Aorta (tissue), 5 donors: Measurements from ENCODE around the gene TDRD10. TPM values are rescaled to one million over a fixed set of nuclear protein-coding genes. Genes with fewer than 3 reads are reported as not detected.

Source experiments
- ATAC-seq: fragments of 200-7000 bp; cut with Tn5 transposase; one replicate; pipeline ENCODE4 v1.9.1; 2022; ENCODE audit warnings: moderate library complexity; ENCODE audit not compliant: low FRiP score
- DNase-seq, 2 donors: peaks; one replicate each; pipeline ENCODE4 v3.0.0-alpha.2; 2020
- H3K27ac ChIP-seq, 2 donors: one replicate each; pipeline ENCODE4 v1.5.1; 2013; ENCODE audit warnings: low read length in 2 of 2, mild to moderate bottlenecking in 2 of 2, moderate library complexity in 2 of 2, control low read depth in 1 of 2, inconsistent platforms in 1 of 2, low read depth in 1 of 2
- H3K27me3 ChIP-seq, 2 donors: one replicate each; pipeline ENCODE4 v1.6.1; 2013; ENCODE audit warnings: control low read depth in 1 of 2, low read length in 1 of 2, mild to moderate bottlenecking in 1 of 2, moderate library complexity in 1 of 2; ENCODE audit not compliant: insufficient read depth in 2 of 2, control insufficient read depth in 1 of 2
- H3K36me3 ChIP-seq, 2 donors: one replicate each; pipeline ENCODE4 v1.6.1; 2013; ENCODE audit warnings: control low read depth in 1 of 2, low read length in 1 of 2, mild to moderate bottlenecking in 1 of 2; ENCODE audit not compliant: insufficient read depth in 2 of 2, control insufficient read depth in 1 of 2
- H3K4me1 ChIP-seq, 2 donors: one replicate each; pipeline ENCODE4 v1.6.1; 2013; ENCODE audit warnings: low read length in 2 of 2, control low read depth in 1 of 2, mild to moderate bottlenecking in 1 of 2, moderate library complexity in 1 of 2; ENCODE audit not compliant: insufficient read depth in 2 of 2, control insufficient read depth in 1 of 2
- H3K4me3 ChIP-seq, 2 donors: one replicate each; pipeline ENCODE4 v1.5.1; 2013; ENCODE audit warnings: low read length in 2 of 2, control low read depth in 1 of 2, mild to moderate bottlenecking in 1 of 2
- H3K9me3 ChIP-seq: one replicate; pipeline ENCODE4 v1.6.1; 2013; ENCODE audit warnings: mild to moderate bottlenecking, low read length; ENCODE audit not compliant: control insufficient read depth
- WGBS, 2 donors: extraction: QIAGEN DNeasy Blood & Tissue Kit; methylation state at CpG; one replicate each; pipeline ENCODE4 v1.1.7; 2013; 5-methylcytosine and 5-hydroxymethylcytosine counted together
- intact Hi-C, 2 donors: fragments of 100-400 bp; cut with DNase I; formaldehyde crosslinking; loops; one replicate each; pipeline versions ENCODE4 v1.14.2 to v1.15.0; 2022
- polyA plus RNA-seq, 2 donors: library from polyadenylated mRNA; stranded (reverse); fragments of 200-250 nt; gene quantifications; one replicate each; pipeline ENCODE4 v1.2.3, GENCODE V29; 2013
- total RNA-seq, 2 donors: library from RNA; stranded (reverse); fragmentation: NEBNext Ultra II Directional; extraction: Animal tissue kit (Norgen Biotek cat#: 25700); gene quantifications; one replicate each; pipeline ENCODE4 v1.2.1, GENCODE V29; 2021
- donor health status: healthy with polysubstance abuse.
- donor health status: Bipolar disorder and iron deficiency.
- donor health status: DM: no; HTN: no; CAD: no.
- donor health status: DM: no; HTN: no; CAD: no.
- donor health status: DM: yes; HTN: yes; CAD: no.

TDRD10 gene
- total and polyA plus RNA-seq, 4 donors: 1.1 to 16.5 (median 3.2) TPM

DNA sequence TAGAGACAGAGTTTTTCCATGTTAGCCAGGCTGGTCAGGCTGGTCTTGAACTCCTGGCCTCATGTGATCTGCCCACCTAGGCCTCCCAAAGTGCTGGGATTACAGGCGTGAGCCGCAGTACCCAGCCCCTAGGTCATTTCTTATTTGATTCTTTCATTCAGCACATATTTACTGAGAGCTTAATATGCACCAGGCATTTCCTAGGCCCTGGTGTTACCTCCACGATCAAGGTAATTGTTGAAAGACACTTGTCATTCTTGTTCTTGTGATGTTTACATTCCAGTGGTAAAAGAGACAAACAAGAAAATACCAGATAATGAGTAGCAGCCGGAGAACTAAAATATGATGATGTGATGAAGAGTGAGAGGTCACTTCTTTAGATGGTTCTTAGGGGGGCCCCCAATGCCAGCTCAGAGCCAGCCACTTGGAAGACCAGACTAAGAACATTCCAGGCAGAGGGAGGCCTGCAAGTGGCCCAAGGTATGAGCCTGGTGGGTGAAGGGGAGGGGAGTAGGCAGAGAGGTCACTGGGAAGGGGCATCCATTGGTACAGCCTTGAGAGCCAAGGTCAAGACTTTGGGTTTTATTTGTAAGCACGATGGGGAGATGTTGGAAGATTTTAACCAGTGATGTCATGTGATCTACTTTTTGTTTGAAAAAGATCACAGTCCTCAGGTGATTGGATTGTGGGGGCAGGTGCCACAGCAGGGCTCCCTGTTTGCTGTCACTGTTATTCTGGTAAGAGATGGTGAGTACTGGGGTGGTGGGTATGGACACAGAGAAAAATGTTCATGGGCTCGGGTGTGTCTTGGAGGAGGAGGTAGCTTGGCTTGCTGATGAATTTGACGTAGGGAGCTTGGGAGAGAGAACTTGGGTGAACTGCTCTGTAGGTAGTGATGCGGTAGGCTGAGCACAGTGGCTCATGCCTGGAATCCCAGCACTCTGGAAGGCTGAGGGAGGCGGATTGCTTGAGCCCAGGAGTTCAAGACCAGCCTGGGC lies 37.8 kb downstream of the TDRD10 start:
- no peak for DNase-seq
- intact Hi-C loops: no loop called here
- no peak for ATAC-seq
- WGBS, 2 donors: 81 to 82% methylated on average over 9 of the region's 9 CpGs
- Histone ChIP-seq H3K27ac (no peak overlapping the region), H3K27me3 (no peaks in the 10 kb centered on the region), H3K9me3 (peaks cover 2% of the 10 kb centered on the region), H3K4me1 (no peaks in the 10 kb centered on the region), H3K4me3 (no peak overlapping the region), H3K36me3 (no peaks in the 10 kb centered on the region)

DNA sequence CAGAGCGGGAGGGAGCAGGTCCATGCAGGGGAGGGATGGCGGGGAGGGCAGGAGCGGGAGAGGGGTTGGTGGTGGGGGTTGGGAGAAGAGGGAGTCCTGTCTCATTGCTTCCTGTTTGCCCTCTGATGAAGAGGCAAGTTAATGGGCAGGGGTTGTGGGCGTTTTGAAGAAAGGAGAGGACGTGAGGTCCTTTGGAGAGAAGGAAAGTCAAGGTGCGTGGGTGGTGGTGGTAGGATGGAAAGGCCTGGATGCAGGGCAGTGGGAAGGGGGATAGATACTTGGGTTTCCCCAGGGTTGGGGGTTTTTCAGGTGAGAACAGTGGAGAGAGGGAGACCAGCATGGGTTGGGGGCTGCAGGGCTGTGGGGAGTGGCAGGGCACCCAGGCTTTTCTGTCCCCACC lies 39.2 kb downstream of the TDRD10 start:
- intact Hi-C loops: no loop called here
- Histone ChIP-seq H3K4me1 (no peaks in the 10 kb centered on the region), H3K4me3 (no peak overlapping the region), H3K36me3 (no peaks in the 10 kb centered on the region), H3K27me3 (no peaks in the 10 kb centered on the region), H3K9me3 (no peaks in the 10 kb centered on the region), H3K27ac (no peak overlapping the region)
- 35 to 40% methylated on average over 6 of the region's 6 CpGs for WGBS, 2 donors
- ATAC-seq (no peak), DNase-seq (no peak)

DNA sequence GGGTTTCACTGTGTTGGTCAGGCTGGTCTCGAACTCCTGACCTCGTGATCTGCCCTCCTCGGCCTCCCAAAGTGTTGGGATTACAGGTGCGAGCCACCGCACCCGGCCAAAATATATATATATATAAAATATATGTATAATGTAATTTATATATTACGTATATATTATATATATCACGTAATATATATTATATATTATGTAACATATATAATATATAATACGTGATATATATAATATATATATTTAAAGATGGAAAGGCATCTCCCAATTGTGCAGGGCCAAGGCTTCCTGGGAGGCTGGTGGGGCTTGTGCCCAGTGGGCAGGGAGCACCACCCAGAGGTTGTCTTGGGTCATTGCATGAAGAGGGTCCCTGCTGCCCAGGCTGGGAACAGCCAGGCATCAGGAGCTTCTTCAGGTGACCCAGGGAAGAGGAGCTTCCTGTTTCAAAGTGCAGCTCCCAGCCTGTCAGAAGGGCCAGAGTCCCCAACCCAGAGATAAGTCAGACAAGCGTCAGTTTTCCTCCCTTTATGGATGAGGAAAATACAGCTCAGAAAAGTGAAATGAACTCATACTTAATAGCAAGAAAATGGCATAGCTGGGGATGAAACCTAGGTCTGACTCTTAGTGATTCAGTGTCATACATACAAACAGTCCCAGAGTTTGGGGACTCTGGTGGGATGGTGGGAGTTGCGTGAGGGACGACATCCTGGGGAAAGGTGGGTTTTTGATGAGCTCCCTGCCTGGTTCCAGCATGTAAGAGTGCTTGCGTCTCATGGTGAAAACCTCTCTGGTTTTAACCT lies 44.4 kb downstream of the TDRD10 start:
- DNase-seq (peak in 1 of 2 donors; percentile 66), ATAC-seq (no peak)
- 84 to 87% methylated on average over 13 of the region's 13 CpGs for WGBS, 2 donors
- H3K4me1 ChIP-seq: no peaks in the 10 kb centered on the region
- peaks cover 0 to 8% of the 10 kb centered on the region in 2 donors for H3K36me3 ChIP-seq
- no peaks in the 10 kb centered on the region for H3K27me3 ChIP-seq
- no peaks in the 10 kb centered on the region for H3K9me3 ChIP-seq
- no peak overlapping the region for H3K4me3 ChIP-seq
- intact Hi-C loops: loop anchor here in 1 of 2 donors (5.0 kb wide), 2 partner anchors 64 to 139 kb away; partner anchors contain the start of gene IL6R
- no peak overlapping the region for H3K27ac ChIP-seq

DNA sequence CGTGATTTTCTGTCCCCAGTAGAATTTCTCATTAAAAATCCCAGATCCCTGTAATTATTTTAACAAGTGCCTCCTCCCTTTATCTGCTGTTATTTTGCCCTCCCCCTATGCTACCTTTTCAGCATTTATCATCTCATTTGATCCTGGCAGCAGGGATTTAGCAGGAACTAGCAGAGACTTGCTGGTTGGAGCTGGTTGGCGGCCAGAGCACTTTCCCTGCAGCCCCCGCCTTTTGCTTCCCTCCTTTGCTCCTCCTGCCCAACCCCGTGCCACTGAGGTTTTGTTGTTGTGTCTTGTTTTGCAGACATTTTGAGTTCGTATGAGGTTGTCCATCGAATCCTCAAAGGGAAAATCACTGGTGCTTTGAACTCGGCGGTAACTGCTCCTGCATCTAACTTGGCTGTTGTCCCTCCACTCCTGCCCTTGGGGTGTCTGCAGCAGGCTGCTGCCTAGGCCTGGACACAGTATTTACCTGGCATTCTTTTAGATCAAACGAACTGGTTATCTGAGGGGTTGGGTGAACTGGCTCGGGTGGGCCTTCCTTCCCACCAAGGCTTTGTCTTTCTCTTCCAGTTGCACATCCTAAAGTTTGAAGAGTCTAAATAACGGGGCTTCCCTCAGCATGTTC lies 45.2 kb downstream of the TDRD10 start:
- H3K27ac ChIP-seq: no peak overlapping the region
- H3K4me3 ChIP-seq: no peak overlapping the region
- no peaks in the 10 kb centered on the region for H3K27me3 ChIP-seq
- ATAC-seq (no peak), DNase-seq (no peak)
- H3K36me3 ChIP-seq: peaks cover 4 to 15% of the 10 kb centered on the region in 2 donors
- H3K9me3 ChIP-seq: no peaks in the 10 kb centered on the region
- intact Hi-C loops: loop anchor here in 1 of 2 donors (5.0 kb wide), 2 partner anchors 65 to 140 kb away; partner anchors contain the start of gene IL6R
- H3K4me1 ChIP-seq: no peaks in the 10 kb centered on the region
- WGBS, 2 donors: 76 to 77% methylated on average over 11 of the region's 11 CpGs

DNA sequence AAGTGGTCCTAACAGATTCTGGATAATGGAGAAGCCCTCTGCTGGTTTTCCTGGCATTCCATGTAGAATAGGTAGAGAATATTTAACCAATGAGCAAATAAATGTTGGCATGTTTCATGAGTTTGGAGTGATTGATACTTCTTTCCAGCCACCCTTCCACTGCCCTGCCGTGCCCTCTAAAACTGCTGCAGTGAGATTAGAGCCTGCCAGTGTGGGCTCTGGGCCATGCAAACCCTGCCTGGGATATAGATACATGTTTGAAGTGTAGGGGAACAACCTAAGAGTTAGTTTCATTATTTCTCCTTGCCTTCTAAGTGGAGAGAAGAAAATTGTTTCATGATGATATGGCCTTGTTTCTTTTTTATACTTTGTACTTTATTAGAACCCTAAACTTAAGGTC lies 46.0 kb downstream of the TDRD10 start:
- ATAC-seq (no peak), DNase-seq (no peak)
- intact Hi-C loops: loop anchor here in 1 of 2 donors (5.0 kb wide), 2 partner anchors 66 to 141 kb away; partner anchors contain the start of gene IL6R
- H3K4me3 ChIP-seq: no peak overlapping the region
- WGBS, 2 donors: 0 to 3% methylated on average over 1 of the region's 1 CpG
- peaks cover 4 to 18% of the 10 kb centered on the region in 2 donors for H3K36me3 ChIP-seq
- H3K4me1 ChIP-seq: no peaks in the 10 kb centered on the region
- no peaks in the 10 kb centered on the region for H3K9me3 ChIP-seq
- H3K27ac ChIP-seq: no peak overlapping the region
- no peaks in the 10 kb centered on the region for H3K27me3 ChIP-seq

DNA sequence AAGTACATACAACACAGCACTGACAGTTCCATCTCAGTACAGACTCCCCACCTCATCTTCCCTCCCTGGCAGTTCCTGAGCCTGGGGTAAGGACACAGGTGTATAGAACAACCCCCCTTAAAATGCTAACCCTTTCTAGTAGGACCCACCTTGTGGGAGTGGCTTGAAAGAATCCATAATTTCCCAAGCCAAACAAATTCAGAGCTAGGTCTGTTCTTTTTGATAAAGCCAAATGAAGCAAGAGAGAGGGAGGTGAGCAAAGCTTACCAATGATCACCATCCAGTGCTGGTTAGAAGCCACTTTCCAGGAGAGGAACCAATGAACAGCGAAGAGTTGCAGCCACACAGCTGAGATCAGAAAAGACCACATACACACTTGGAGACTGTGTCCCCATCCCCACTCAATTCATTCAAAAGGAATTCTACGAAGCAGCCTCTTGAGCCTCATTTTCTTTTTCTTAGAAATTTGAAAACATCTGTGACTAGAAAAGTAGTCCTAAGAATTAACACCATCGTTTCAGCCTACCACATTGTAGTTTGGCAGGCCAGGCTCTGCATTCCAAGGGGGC lies 47.3 kb downstream of the TDRD10 start:
- H3K4me1 ChIP-seq: no peaks in the 10 kb centered on the region
- H3K27ac ChIP-seq: no peak overlapping the region
- no peaks in the 10 kb centered on the region for H3K9me3 ChIP-seq
- WGBS, 2 donors: 73% methylated on average over 3 of the region's 3 CpGs
- peaks cover 4 to 22% of the 10 kb centered on the region in 2 donors for H3K36me3 ChIP-seq
- intact Hi-C loops: loop anchor here in 1 of 2 donors (5.0 kb wide), 2 partner anchors 67 to 142 kb away; partner anchors contain the start of gene IL6R
- ATAC-seq (no peak), DNase-seq (no peak)
- H3K27me3 ChIP-seq: no peaks in the 10 kb centered on the region
- no peak overlapping the region for H3K4me3 ChIP-seq

DNA sequence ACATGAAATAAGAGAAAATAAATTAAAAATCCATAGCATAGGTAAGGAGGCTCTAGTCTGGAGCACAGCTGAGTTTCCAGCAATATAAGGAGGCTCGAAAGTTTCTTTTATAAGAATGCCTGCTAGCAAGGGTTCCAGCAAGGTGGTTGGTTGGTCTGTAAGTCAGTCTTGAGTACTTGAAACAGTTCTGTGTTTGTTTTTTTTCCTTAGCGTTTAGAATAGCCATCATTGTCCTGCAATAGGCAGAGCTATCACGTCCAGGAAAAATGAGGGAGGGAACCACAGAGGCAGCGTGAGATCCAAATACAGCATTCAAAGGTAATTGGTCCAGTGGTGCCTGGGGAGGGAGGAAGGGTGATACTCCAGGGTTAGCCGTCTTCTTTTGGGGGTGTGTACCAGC lies 48.1 kb downstream of the TDRD10 start:
- ATAC-seq (no peak), DNase-seq (no peak)
- intact Hi-C loops: no loop called here
- Histone ChIP-seq H3K27me3 (no peaks in the 10 kb centered on the region), H3K9me3 (no peaks in the 10 kb centered on the region), H3K27ac (no peak overlapping the region), H3K4me3 (no peak overlapping the region), H3K4me1 (no peaks in the 10 kb centered on the region), H3K36me3 (peaks cover 9 to 25% of the 10 kb centered on the region in 2 donors)
- 45 to 50% methylated on average over 5 of the region's 5 CpGs for WGBS, 2 donors

DNA sequence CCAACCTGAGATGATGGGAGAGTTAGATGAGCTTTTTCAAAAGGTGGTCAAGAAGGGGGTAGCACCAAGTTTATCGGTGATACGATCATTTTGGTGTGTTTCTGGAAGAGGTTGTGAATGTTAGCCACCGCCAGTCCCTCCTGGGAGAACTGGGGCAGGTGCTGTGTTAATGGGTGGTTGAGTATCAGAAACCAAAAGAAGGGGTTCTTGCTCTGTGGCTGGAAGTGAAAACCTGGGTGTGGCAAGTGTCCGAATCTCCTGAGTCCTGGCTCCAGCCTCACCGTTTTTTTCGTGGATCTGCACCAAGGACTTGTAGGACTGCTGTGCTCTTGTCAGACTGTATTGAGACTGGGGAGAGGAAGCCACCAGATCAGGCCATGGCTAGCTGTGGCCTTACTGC lies 48.6 kb downstream of the TDRD10 start:
- WGBS, 2 donors: 69 to 77% methylated on average over 6 of the region's 6 CpGs
- no peak for ATAC-seq
- no peaks in the 10 kb centered on the region for H3K27me3 ChIP-seq
- H3K9me3 ChIP-seq: no peaks in the 10 kb centered on the region
- no peak overlapping the region for H3K27ac ChIP-seq
- no peaks in the 10 kb centered on the region for H3K4me1 ChIP-seq
- H3K4me3 ChIP-seq: no peak overlapping the region
- DNase-seq: no peak
- H3K36me3 ChIP-seq: peaks cover 9 to 29% of the 10 kb centered on the region in 2 donors
- intact Hi-C loops: no loop called here
